Suprapubic skin (tissue), 3 donors: ENCODE data around the gene ATXN7L1.

ENCODE experiments used
- CTCF ChIP-seq, 2 donors: fragments of 200-600 bp in 1 of 2; fragments of 450-650 bp in 1 of 2; sonication (generic) in 1 of 2; IDR thresholded peaks; one replicate each; pipeline ENCODE4 v1.5.1; 2016 to 2019; ENCODE audit warnings: antibody characterized with exemption in 2 of 2, mild to moderate bottlenecking in 1 of 2, moderate library complexity in 1 of 2
- POLR2AphosphoS5 ChIP-seq, 3 donors: sonication (generic); formaldehyde crosslinking; IDR thresholded peaks; one replicate each; pipeline ENCODE4 v1.6.1; 2017; ENCODE audit warnings: antibody characterized with exemption in 3 of 3

DNA sequence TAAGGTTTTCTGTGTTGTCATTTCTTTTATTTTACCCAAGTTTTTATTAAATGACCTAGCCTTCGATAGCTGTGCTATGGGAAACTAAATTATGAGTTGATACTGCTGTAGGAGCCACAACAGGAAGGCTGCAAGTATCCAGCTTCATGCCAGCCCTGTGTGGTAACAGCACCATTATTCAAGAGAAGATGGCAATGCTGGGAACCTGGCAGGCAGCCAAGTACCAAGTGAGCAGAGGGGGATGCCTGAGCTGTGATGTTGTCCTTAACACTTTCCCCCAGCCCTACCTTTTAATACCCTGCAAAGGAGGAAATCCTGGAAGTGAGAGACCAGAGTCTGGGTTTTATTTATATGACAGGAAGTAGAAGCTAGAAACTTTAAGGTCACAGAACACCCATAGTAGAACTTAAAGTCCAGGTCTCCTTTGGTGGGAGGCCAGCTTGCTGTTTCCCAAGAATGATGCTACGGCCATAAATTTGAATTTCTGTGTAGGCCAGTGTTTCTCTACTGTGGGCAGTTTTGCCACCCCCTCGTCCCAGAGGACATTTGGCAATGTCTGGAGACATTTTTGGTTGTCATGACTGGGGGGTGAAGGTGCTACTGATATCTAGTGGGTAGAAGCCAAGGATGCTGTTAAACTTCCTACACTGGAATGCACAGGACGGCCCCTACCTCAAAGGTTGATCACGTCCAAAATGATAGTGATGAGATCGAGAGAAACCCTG, 9.2 kb upstream of the ATXN7L1 start:
- no peak for TF ChIP-seq CTCF (IDR thresholded peaks at IDR 0.05)
- no peak for TF ChIP-seq POLR2AphosphoS5 (IDR thresholded peaks at IDR 0.05)
